ENCODE data around the gene F2RL1. TPM values are rescaled to one million over a fixed set of nuclear protein-coding genes. Genes with fewer than 3 reads are reported as not detected.

F2RL1 gene
- total and polyA plus RNA-seq, 2 of the 13 experiments (the other 11 are each of a cell fraction or from before 2014, with no cell fraction given): 9.9 to 23.0 TPM

DNA sequence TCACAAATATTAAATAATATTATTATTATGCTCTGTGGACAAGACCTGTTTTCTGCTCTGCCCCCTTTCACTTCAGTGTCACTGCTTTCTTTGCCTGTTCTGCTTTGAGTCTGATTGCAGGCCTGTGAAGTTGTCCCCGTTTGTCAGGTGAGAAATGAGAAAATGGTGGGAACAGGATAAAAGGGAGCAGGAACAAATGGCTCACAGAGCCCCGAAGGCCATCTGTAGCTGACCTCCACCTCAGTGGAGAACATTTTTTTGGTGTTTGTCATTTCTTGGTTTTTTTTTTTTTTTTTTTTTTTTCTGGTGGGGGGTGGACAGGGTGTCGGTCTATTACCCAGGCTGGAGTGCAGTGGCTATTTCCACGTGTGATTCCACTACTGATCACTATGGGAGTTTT lies 17.8 kb downstream of the F2RL1 start:
- ATAC-seq (no peak), DNase-seq (ENCODE audit: low spot score) (no peak), FAIRE-seq (no peak)
- no TSS peak for BruUV-seq (replicated peaks)
- no peak overlapping the region for H3K4me2 ChIP-seq (ENCODE audit: low read depth, low read length)
- POLR2A ChIA-PET: no interaction called here
- no peak overlapping the region for H3K4me3 ChIP-seq (replicated peaks in 1 of 3; ENCODE audit: insufficient read depth in 1 of 3, low read depth in 2 of 3, low read length in 3 of 3)
- H4K20me1 ChIP-seq (ENCODE audit: insufficient read depth, low read length): no peaks in the 10 kb centered on the region
- H3K4me1 ChIP-seq (ENCODE audit: insufficient read depth, low read length): no peaks in the 10 kb centered on the region
- intact Hi-C loops (cut with micrococcal nuclease; ENCODE audit: unreplicated experiment): no loop called here
- WGBS (ENCODE audit: low lambda C conversion rate): 80% methylated on average over 4 of the region's 4 CpGs
- H2AFZ ChIP-seq (ENCODE audit: low read length): no peak overlapping the region
- no peak overlapping the region for H3K9ac ChIP-seq (ENCODE audit: insufficient read depth, low read depth, low read length)
- H3K79me2 ChIP-seq (ENCODE audit: insufficient read depth, low read length): no peaks in the 10 kb centered on the region
- H3K27ac ChIP-seq (ENCODE audit: extremely low read length, insufficient read depth, low read length): no peak overlapping the region
- H3K36me3 ChIP-seq (replicated peaks in 1 of 2; ENCODE audit: control insufficient read depth in 1 of 2, insufficient read depth in 2 of 2, low read length in 2 of 2): 0 out of 5 replicates have a peak, but pooled peaks cover 1 to 6% of the 10 kb centered on the region in 2 experiments
- no peaks in the 10 kb centered on the region for H3K27me3 ChIP-seq (ENCODE audit: control insufficient read depth in 1 of 2, insufficient read depth in 2 of 2, low read length in 2 of 2)
- no peaks in the 10 kb centered on the region for H3K9me3 ChIP-seq (ENCODE audit: low read length)
- in situ Hi-C loops (cut with HindIII; ENCODE audit: extremely low pct_ligation_motif_present, low pct_unique_long_range_greater_than_20kb): no loop called here
- CTCF ChIA-PET (ENCODE audit: low intra/inter-chr PET ratio, low total read pairs): no interaction called here
- TF ChIP-seq ZNF205 (CRISPR knock-in tag; IDR thresholded peaks at IDR 0.05) (no peak), ZNF407 (CRISPR knock-in tag; IDR thresholded peaks at IDR 0.05; ENCODE audit: not compliant biosample characterization) (no peak), SP140L (CRISPR knock-in tag; IDR thresholded peaks at IDR 0.05; ENCODE audit: borderline replicate concordance) (no peak), NR3C1 (CRISPR knock-in tag; IDR thresholded peaks at IDR 0.05) (no peak), ZNF609 (CRISPR knock-in tag; IDR thresholded peaks at IDR 0.05; ENCODE audit: borderline replicate concordance) (no peak), DNMT3B (CRISPR knock-in tag; conservative IDR thresholded peaks at IDR 0.05) (no peak), ZFP36L1 (CRISPR knock-in tag; IDR thresholded peaks at IDR 0.05) (no peak)
- TF ChIP-seq, protein P1, sequence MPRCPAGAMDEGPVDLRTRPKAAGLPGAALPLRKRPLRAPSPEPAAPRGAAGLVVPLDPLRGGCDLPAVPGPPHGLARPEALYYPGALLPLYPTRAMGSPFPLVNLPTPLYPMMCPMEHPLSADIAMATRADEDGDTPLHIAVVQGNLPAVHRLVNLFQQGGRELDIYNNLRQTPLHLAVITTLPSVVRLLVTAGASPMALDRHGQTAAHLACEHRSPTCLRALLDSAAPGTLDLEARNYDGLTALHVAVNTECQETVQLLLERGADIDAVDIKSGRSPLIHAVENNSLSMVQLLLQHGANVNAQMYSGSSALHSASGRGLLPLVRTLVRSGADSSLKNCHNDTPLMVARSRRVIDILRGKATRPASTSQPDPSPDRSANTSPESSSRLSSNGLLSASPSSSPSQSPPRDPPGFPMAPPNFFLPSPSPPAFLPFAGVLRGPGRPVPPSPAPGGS (CRISPR knock-in tag; IDR thresholded peaks at IDR 0.05): no peak

Measured in HepG2 (cell line).